CD14-positive monocyte (primary cell): ENCODE measurements around the gene MDM4. TPM values are rescaled to one million over a fixed set of nuclear protein-coding genes. Genes with fewer than 3 reads are reported as not detected.

ENCODE experiments used
- DNase-seq, 3 donors: peaks; one replicate each; pipeline ENCODE4 v3.0.0-alpha.2; 2011 to 2022
- H2AFZ ChIP-seq: 2 replicates; pipeline ENCODE4 v1.6.0; 2012; ENCODE audit warnings: mild to moderate bottlenecking, low read depth, low read length, inconsistent platforms; ENCODE audit not compliant: insufficient read depth, poor library complexity, severe bottlenecking
- H3K27ac ChIP-seq, 2 donors: 1 replicate in 1 of 2; 2 replicates in 1 of 2; pipeline ENCODE4 v1.5.1; 2012 to 2013; ENCODE audit warnings: low read length in 2 of 2, control low read depth in 1 of 2, inconsistent platforms in 1 of 2, low read depth in 1 of 2, mild to moderate bottlenecking in 1 of 2
- H3K27me3 ChIP-seq, 2 donors: one replicate each; pipeline versions ENCODE4 v1.6.0 to v1.6.1; 2011 to 2013; ENCODE audit warnings: low read length in 2 of 2; ENCODE audit not compliant: control insufficient read depth in 2 of 2, insufficient read depth in 2 of 2
- H3K36me3 ChIP-seq, 2 donors: replicated peaks in 1 of 2; 1 replicate in 1 of 2; 2 replicates in 1 of 2; pipeline versions ENCODE4 v1.5.1 to v1.6.1; 2012 to 2013; ENCODE audit warnings: low read length in 2 of 2, control low read depth in 1 of 2, inconsistent platforms in 1 of 2, mild to moderate bottlenecking in 1 of 2; ENCODE audit not compliant: insufficient read depth in 2 of 2, control insufficient read depth in 1 of 2
- H3K4me1 ChIP-seq, 2 donors: 1 replicate in 1 of 2; 2 replicates in 1 of 2; pipeline versions ENCODE4 v1.5.1 to v1.6.1; 2012 to 2013; ENCODE audit warnings: low read length in 2 of 2, control low read depth in 1 of 2, inconsistent platforms in 1 of 2, mild to moderate bottlenecking in 1 of 2, moderate library complexity in 1 of 2; ENCODE audit not compliant: insufficient read depth in 2 of 2, control insufficient read depth in 1 of 2
- H3K4me2 ChIP-seq: replicated peaks from 2 replicates; pipeline ENCODE3; 2012; ENCODE audit warnings: low read length, moderate library complexity, mild to moderate bottlenecking; ENCODE audit not compliant: poor library complexity, severe bottlenecking; ENCODE audit errors: extremely low read depth
- H3K4me3 ChIP-seq, 3 experiments: fragments of 200-600 bp in 1 of 3; sonication (generic) in 1 of 3; replicated peaks in 1 of 3; 1 replicate in 2 of 3; 2 replicates in 1 of 3; pipeline ENCODE4 v1.5.1; 2011 to 2013; ENCODE audit warnings: low read length in 3 of 3, mild to moderate bottlenecking in 3 of 3, control low read depth in 2 of 3, low read depth in 2 of 3, inconsistent platforms in 1 of 3, moderate library complexity in 1 of 3
- H3K79me2 ChIP-seq: 2 replicates; pipeline ENCODE4 v1.6.0; 2012; ENCODE audit warnings: mild to moderate bottlenecking, control low read depth, inconsistent platforms, low read length, moderate library complexity; ENCODE audit not compliant: insufficient read depth
- H3K9ac ChIP-seq: 2 replicates; pipeline ENCODE4 v1.6.0; 2017; ENCODE audit warnings: low read length, mild to moderate bottlenecking; ENCODE audit not compliant: insufficient read depth, poor library complexity, severe bottlenecking
- H3K9me3 ChIP-seq, 2 donors: replicated peaks in 1 of 2; 1 replicate in 1 of 2; 2 replicates in 1 of 2; pipeline versions ENCODE4 v1.5.1 to v1.6.1; 2012 to 2013; ENCODE audit warnings: low read length in 2 of 2, control low read depth in 1 of 2; ENCODE audit not compliant: control insufficient read depth in 1 of 2, insufficient read depth in 1 of 2
- H4K20me1 ChIP-seq: 2 replicates; pipeline ENCODE4 v1.6.0; 2012; ENCODE audit warnings: mild to moderate bottlenecking, low read length, control low read depth, moderate library complexity; ENCODE audit not compliant: insufficient read depth
- H3K27ac Mint-ChIP-seq, 7 donors: one replicate each; pipeline ENCODE4 v1.8.0; 2020; ENCODE audit warnings: mild to moderate bottlenecking in 7 of 7, mixed read lengths in 7 of 7, moderate library complexity in 6 of 7, inconsistent platforms in 2 of 7
- H3K27me3 Mint-ChIP-seq, 3 donors: one replicate each; pipeline ENCODE4 v1.8.0; 2021 to 2022; ENCODE audit warnings: low read depth in 3 of 3, mild to moderate bottlenecking in 3 of 3, mixed read lengths in 3 of 3, moderate library complexity in 3 of 3, inconsistent platforms in 1 of 3
- H3K36me3 Mint-ChIP-seq, 2 donors: one replicate each; pipeline ENCODE4 v1.8.0; 2020; ENCODE audit warnings: mixed read lengths in 2 of 2, inconsistent platforms in 1 of 2, mild to moderate bottlenecking in 1 of 2
- H3K4me1 Mint-ChIP-seq: one replicate; pipeline ENCODE4 v1.8.0; 2020; ENCODE audit warnings: mild to moderate bottlenecking, mixed read lengths
- H3K4me3 Mint-ChIP-seq, 2 donors: one replicate each; pipeline ENCODE4 v1.8.0; 2020; ENCODE audit warnings: mild to moderate bottlenecking in 2 of 2, mixed read lengths in 2 of 2, moderate library complexity in 1 of 2
- H3K9me3 Mint-ChIP-seq, 7 donors: one replicate each; pipeline ENCODE4 v1.8.0; 2020 to 2022; ENCODE audit warnings: mixed read lengths in 7 of 7, mild to moderate bottlenecking in 6 of 7, moderate library complexity in 6 of 7, inconsistent platforms in 2 of 7
- CTCF ChIP-seq: fragments of 200-600 bp; IDR thresholded peaks from one replicate; pipeline ENCODE4 v1.8.0; 2022; ENCODE audit warnings: antibody characterized with exemption, mild to moderate bottlenecking
- WGBS: methylation state at CpG from one replicate; pipeline ENCODE4 v1.1.5; 2013; ENCODE audit warnings: missing lambda C conversion rate; ENCODE audit not compliant: insufficient coverage; 5-methylcytosine and 5-hydroxymethylcytosine counted together
- intact Hi-C, 2 donors: fragments of 100-400 bp; cut with micrococcal nuclease; formaldehyde crosslinking; loops; one replicate each; pipeline versions ENCODE4 v1.15.0 to v1.15.1; 2023
- polyA plus RNA-seq, 3 donors: library from polyadenylated mRNA; depleted of rRNA in 1 of 3; unstranded in 2 of 3; stranded (reverse) in 1 of 3; fragments of 300-500 nt in 2 of 3; fragments of >200 nt in 1 of 3; fragmentation: Illumina TruSeq in 2 of 3; gene quantifications; 1 replicate in 2 of 3; 2 replicates in 1 of 3; pipeline ENCODE4 v1.2.3, GENCODE V29; 2012 to 2021

MDM4 gene
- polyA plus RNA-seq, 3 donors: 7.8 to 37.0 (median 10.2) TPM

GRCh38 chr1:204529371-204529895 lies 13.2 kb downstream of the MDM4 start:
- Histone ChIP-seq H3K79me2 (peaks cover 84% of the 10 kb centered on the region), H4K20me1 (peaks cover 94% of the 10 kb centered on the region), H3K9me3 (no peaks in the 10 kb centered on the region), H3K27me3 (no peaks in the 10 kb centered on the region), H3K36me3 (peaks cover 93 to 100% of the 10 kb centered on the region in 2 donors), H2AFZ (no peak overlapping the region), H3K9ac (no peak overlapping the region), H3K4me3 (no peak overlapping the region), H3K4me2 (no peak overlapping the region), H3K27ac (peak overlapping the region in 1 of 2 donors; percentile 48), H3K4me1 (no peaks in the 10 kb centered on the region)
- peaks cover 4% of the 10 kb centered on the region for H3K4me1 Mint-ChIP-seq
- H3K27me3 Mint-ChIP-seq: peaks cover 0 to 2% (median 0%) of the 10 kb centered on the region in 3 donors
- no peak overlapping the region for H3K4me3 Mint-ChIP-seq
- TF ChIP-seq CTCF: peak; percentile 13
- intact Hi-C loops: no loop called here
- H3K9me3 Mint-ChIP-seq: no peaks in the 10 kb centered on the region
- no peak for DNase-seq
- WGBS: 95% methylated on average over 3 of the region's 7 CpGs
- peaks cover 74 to 87% of the 10 kb centered on the region in 2 donors for H3K36me3 Mint-ChIP-seq
- H3K27ac Mint-ChIP-seq: peak overlapping the region in 2 of 7 donors; percentile 10 to 68

DNA sequence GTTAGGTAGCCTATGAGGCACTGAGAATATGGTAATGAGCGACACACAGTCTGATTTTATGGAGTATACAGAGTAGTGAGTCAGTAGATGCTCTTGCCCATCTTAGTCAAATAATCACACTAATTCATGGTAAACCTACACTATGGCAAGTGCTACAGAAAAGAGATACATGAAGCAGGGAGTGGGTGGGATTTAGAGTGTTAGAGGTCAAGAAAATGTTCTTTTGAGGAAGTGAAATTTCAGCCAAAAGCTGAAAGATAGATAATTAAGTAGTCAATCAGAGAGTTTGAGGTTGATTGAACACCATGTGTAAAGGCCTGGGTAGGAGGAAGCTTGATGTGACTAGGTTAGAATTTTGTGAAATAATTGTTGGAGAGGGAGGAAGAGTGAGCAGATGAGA lies 14.7 kb downstream of the MDM4 start:
- Histone ChIP-seq H3K4me2 (no peak overlapping the region), H3K36me3 (peaks cover 86 to 100% of the 10 kb centered on the region in 2 donors), H4K20me1 (peaks cover 92% of the 10 kb centered on the region), H3K4me3 (no peak overlapping the region), H3K9ac (no peak overlapping the region), H3K79me2 (peaks cover 82% of the 10 kb centered on the region), H3K27ac (peak overlapping the region in 1 of 2 donors; percentile 45), H3K9me3 (no peaks in the 10 kb centered on the region), H3K4me1 (no peaks in the 10 kb centered on the region), H2AFZ (no peak overlapping the region), H3K27me3 (no peaks in the 10 kb centered on the region)
- Mint-ChIP-seq H3K9me3 (no peaks in the 10 kb centered on the region), H3K36me3 (peaks cover 73 to 92% of the 10 kb centered on the region in 2 donors), H3K4me1 (peaks cover 4% of the 10 kb centered on the region), H3K27me3 (peaks cover 0 to 2% (median 0%) of the 10 kb centered on the region in 3 donors), H3K27ac (peak overlapping the region in 2 of 7 donors; percentile 10 to 75), H3K4me3 (no peak overlapping the region)
- DNase-seq: no peak
- intact Hi-C loops: no loop called here
- no peak for TF ChIP-seq CTCF
- WGBS: no CpG with 5 or more reads among the region's 1 CpG
